HCT116 (cell line): ENCODE measurements around the gene ZCCHC2. TPM values are rescaled to one million over a fixed set of nuclear protein-coding genes. Genes with fewer than 3 reads are reported as not detected.

Experiments
- ATAC-seq: fragments of 200-7000 bp; cut with Tn5 transposase; 2 replicates; pipeline ENCODE4 v1.9.1; 2020; ENCODE audit warnings: mild to moderate bottlenecking, moderate library complexity
- BruUV-seq: library from RNA; stranded (reverse); fragments of 400-500 nt; replicated peaks from 2 replicates; lab custom pipeline; 2021; lab: Mats Ljungman, UMichigan
- CTCF ChIA-PET: fragments of 300-600 bp; sonication (Branson Sonifier 250); formaldehyde crosslinking; loops from one replicate; lab custom pipeline; 2021; ENCODE audit warnings: antibody characterized with exemption; lab: Charles Lee
- POLR2A ChIA-PET: fragments of 300-600, 350-600 bp; sonication (Branson Sonifier 250); formaldehyde crosslinking; loops from one replicate; lab custom pipeline; 2021; ENCODE audit warnings: antibody characterized with exemption; lab: Charles Lee
- RAD21 ChIA-PET, 2 experiments: fragments of 300-600 bp; sonication (Branson Sonifier 250); formaldehyde crosslinking; loops; one replicate each; lab custom pipeline; 2023; ENCODE audit warnings: low total read pairs in 2 of 2; ENCODE audit not compliant: uncharacterized antibody in 2 of 2, unreplicated experiment in 2 of 2, low non-redundant PET in 1 of 2; lab: Charles Lee
- DNase-seq: peaks from one replicate; pipeline ENCODE4 v3.0.0-alpha.2; 2010; ENCODE audit warnings: low read depth, low spot score
- H2AFZ ChIP-seq: fragments of 200-600 bp; shearing (Covaris generic), sonication (generic); 2 replicates; pipeline ENCODE4 v1.6.1; 2017; ENCODE audit warnings: low read depth, mixed run types, mixed read lengths, antibody characterized with exemption, low read length; ENCODE audit not compliant: poor library complexity, severe bottlenecking
- H3K27ac ChIP-seq: 2 replicates; pipeline ENCODE4 v1.5.1; 2012; ENCODE audit warnings: low read depth, low read length
- H3K27me3 ChIP-seq: fragments of 200-600 bp; sonication (generic); 2 replicates; pipeline ENCODE4 v1.6.1; 2016; ENCODE audit warnings: mixed run types, low read length, mixed read lengths; ENCODE audit not compliant: insufficient read depth
- H3K36me3 ChIP-seq, 2 experiments: fragments of 200-500 bp in 1 of 2; fragments of 200-600 bp in 1 of 2; sonication (Bioruptor generic) in 1 of 2; sonication (generic) in 1 of 2; 2 replicates each; pipeline versions ENCODE4 v1.5.1 to v1.6.1; 2014 to 2016; ENCODE audit warnings: low read length in 2 of 2, inconsistent platforms in 1 of 2, mixed read lengths in 1 of 2, mixed run types in 1 of 2; ENCODE audit not compliant: insufficient read depth in 2 of 2, control insufficient read depth in 1 of 2
- H3K4me1 ChIP-seq, 2 experiments: fragments of 200-600 bp in 1 of 2; sonication (generic) in 1 of 2; 2 replicates each; pipeline versions ENCODE4 v1.5.1 to v1.6.1; 2012 to 2017; ENCODE audit warnings: low read length in 2 of 2, inconsistent platforms in 1 of 2, mild to moderate bottlenecking in 1 of 2, mixed read lengths in 1 of 2, mixed run types in 1 of 2, moderate library complexity in 1 of 2; ENCODE audit not compliant: insufficient read depth in 2 of 2, control insufficient read depth in 1 of 2
- H3K4me2 ChIP-seq: fragments of 200-600 bp; sonication (generic); 2 replicates; pipeline ENCODE4 v1.6.1; 2017; ENCODE audit warnings: mixed run types, low read length, mixed read lengths
- H3K4me3 ChIP-seq, 2 experiments: fragments of 200-600 bp in 1 of 2; sonication (generic) in 1 of 2; replicated peaks in 1 of 2; 2 replicates each; pipeline ENCODE4 v1.5.1; 2011 to 2016; ENCODE audit warnings: low read length in 2 of 2, control low read depth in 1 of 2, low read depth in 1 of 2, mild to moderate bottlenecking in 1 of 2, mixed read lengths in 1 of 2, mixed run types in 1 of 2
- H3K79me2 ChIP-seq: fragments of 200-600 bp; sonication (generic); 2 replicates; pipeline ENCODE4 v1.6.1; 2017; ENCODE audit warnings: mild to moderate bottlenecking, mixed run types, low read length, moderate library complexity, mixed read lengths; ENCODE audit not compliant: insufficient read depth
- H3K9ac ChIP-seq: fragments of 200-600 bp; sonication (generic); 2 replicates; pipeline ENCODE4 v1.6.1; 2016; ENCODE audit warnings: low read length, mixed read lengths
- H3K9me2 ChIP-seq: fragments of 200-600 bp; sonication (generic), shearing (Covaris generic); 2 replicates; pipeline ENCODE4 v1.6.1; 2017; ENCODE audit warnings: mixed run types, mild to moderate bottlenecking, moderate library complexity; ENCODE audit not compliant: insufficient read depth
- H3K9me3 ChIP-seq, 2 experiments: fragments of 200-500 bp in 1 of 2; fragments of 200-600 bp in 1 of 2; sonication (Bioruptor generic) in 1 of 2; sonication (generic) in 1 of 2; 2 replicates each; pipeline ENCODE4 v1.6.1; 2014 to 2017; ENCODE audit warnings: low read length in 2 of 2, mixed read lengths in 2 of 2, inconsistent platforms in 1 of 2, low read depth in 1 of 2, mild to moderate bottlenecking in 1 of 2, mixed run types in 1 of 2, moderate library complexity in 1 of 2; ENCODE audit not compliant: control insufficient read depth in 1 of 2, insufficient read depth in 1 of 2
- H4K20me1 ChIP-seq: fragments of 200-600 bp; sonication (generic), shearing (Covaris generic); 2 replicates; pipeline ENCODE4 v1.6.1; 2017; ENCODE audit warnings: mixed run types, mild to moderate bottlenecking, moderate library complexity; ENCODE audit not compliant: insufficient read depth
- CBX3 ChIP-seq: IDR thresholded peaks from 2 replicates; pipeline ENCODE4 v1.6.1; 2012; ENCODE audit warnings: low read depth
- CEBPB ChIP-seq: IDR thresholded peaks from 2 replicates; pipeline ENCODE4 v1.6.1; 2012; ENCODE audit warnings: low read depth
- EGR1 ChIP-seq: IDR thresholded peaks from 2 replicates; pipeline ENCODE4 v1.6.1; 2012; ENCODE audit warnings: low read depth
- ELF1 ChIP-seq: IDR thresholded peaks from 2 replicates; pipeline ENCODE4 v1.6.1; 2012; ENCODE audit warnings: low read depth, borderline replicate concordance
- EZH2 ChIP-seq: fragments of 200-600 bp; sonication (generic); IDR thresholded peaks from 2 replicates; pipeline ENCODE4 v1.6.1; 2017; ENCODE audit warnings: antibody characterized with exemption, mixed run types
- EZH2phosphoT487 ChIP-seq: fragments of 200-600 bp; IDR thresholded peaks from 2 replicates; pipeline ENCODE4 v1.6.1; 2018; ENCODE audit warnings: antibody characterized with exemption, borderline replicate concordance
- FOSL1 ChIP-seq: IDR thresholded peaks from 2 replicates; pipeline ENCODE4 v1.6.1; 2012; ENCODE audit warnings: low read depth
- JUND ChIP-seq: IDR thresholded peaks from 2 replicates; pipeline ENCODE4 v1.6.1; 2012
- POLR2AphosphoS5 ChIP-seq: IDR thresholded peaks from 2 replicates; pipeline ENCODE4 v1.6.1; 2011; ENCODE audit warnings: mild to moderate bottlenecking, low read depth, low read length, moderate library complexity
- SIN3A ChIP-seq: IDR thresholded peaks from 2 replicates; pipeline ENCODE4 v1.6.1; 2012; ENCODE audit warnings: low read depth
- SP1 ChIP-seq: IDR thresholded peaks from 2 replicates; pipeline ENCODE4 v1.6.1; 2012; ENCODE audit warnings: low read depth
- SRF ChIP-seq: IDR thresholded peaks from 2 replicates; pipeline ENCODE4 v1.6.1; 2012; ENCODE audit warnings: low read depth
- TCF7L2 ChIP-seq: IDR thresholded peaks from 2 replicates; pipeline ENCODE4 v1.7.0; 2011; ENCODE audit warnings: borderline replicate concordance, inconsistent platforms; ENCODE audit not compliant: insufficient read depth, insufficient read length; ENCODE audit errors: extremely low read depth
- ZFX ChIP-seq: fragments of 450-650 bp; IDR thresholded peaks from 2 replicates; pipeline ENCODE4 v1.6.1; 2017
- ZNF274 ChIP-seq: fragments of 200-500 bp; sonication (Bioruptor generic); IDR thresholded peaks from 2 replicates; pipeline ENCODE4 v1.6.1; 2014; ENCODE audit warnings: mild to moderate bottlenecking, low read depth, low read length, inconsistent platforms
- intact Hi-C: fragments of 100-400 bp; cut with micrococcal nuclease; formaldehyde crosslinking; loops from 2 replicates; pipeline ENCODE4 v1.10.0; 2022
- total RNA-seq: library from RNA; stranded (reverse); gene quantifications from one replicate; pipeline ENCODE4 v1.2.1, GENCODE V29; 2021; ENCODE audit not compliant: unreplicated experiment
- TF ChIP-seq, protein P1 (sequence below): IDR thresholded peaks from 2 replicates; pipeline ENCODE4 v1.6.1; 2012; ENCODE audit warnings: low read depth
- TF ChIP-seq, protein P2 (sequence below): IDR thresholded peaks from 2 replicates; pipeline ENCODE4 v1.6.1; 2011; ENCODE audit warnings: mild to moderate bottlenecking, low read length, moderate library complexity; ENCODE audit not compliant: insufficient replicate concordance; ENCODE audit errors: extremely low read depth
- TF ChIP-seq, protein P3 (sequence below): IDR thresholded peaks from 2 replicates; pipeline ENCODE4 v1.6.1; 2012
- TF ChIP-seq, protein P4 (sequence below), 3 experiments: fragments of 200-600 bp in 1 of 3; sonication (generic) in 1 of 3; IDR thresholded peaks in 2 of 3; conservative IDR thresholded peaks in 1 of 3; 2 replicates each; pipeline ENCODE4 v1.5.1; 2012 to 2017; ENCODE audit warnings: low read depth in 2 of 3, low read length in 2 of 3, antibody characterized with exemption in 1 of 3, borderline replicate concordance in 1 of 3, control low read depth in 1 of 3, mild to moderate bottlenecking in 1 of 3, mixed read lengths in 1 of 3, mixed run types in 1 of 3, moderate library complexity in 1 of 3; ENCODE audit not compliant: insufficient read depth in 1 of 3
- TF ChIP-seq, protein P5 (sequence below): IDR thresholded peaks from 2 replicates; pipeline ENCODE4 v1.6.1; 2012

Gene ZCCHC2
- total RNA-seq, 1 experiment from 2014 or later: 17.7 TPM

DNA sequence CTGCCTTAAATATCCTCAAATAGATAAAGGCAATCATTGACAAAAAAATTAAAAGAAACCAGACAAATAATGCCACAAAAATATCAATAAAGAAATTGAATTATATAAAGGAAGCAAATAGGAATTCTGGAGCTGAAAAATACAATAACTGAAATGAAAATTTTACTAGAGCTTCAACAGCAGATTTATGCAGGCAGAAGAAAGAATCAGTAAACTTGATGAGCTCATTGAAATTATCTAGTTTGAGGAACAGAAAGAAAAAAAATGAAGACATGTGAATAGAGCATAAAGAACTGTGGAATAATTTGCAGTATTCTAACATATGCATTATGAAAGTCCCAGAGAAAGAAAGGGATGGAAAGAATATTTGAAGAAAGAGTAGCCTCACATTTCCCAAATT is 41.9 kb upstream of the ZCCHC2 start (continued):
- TF ChIP-seq, protein P1, sequence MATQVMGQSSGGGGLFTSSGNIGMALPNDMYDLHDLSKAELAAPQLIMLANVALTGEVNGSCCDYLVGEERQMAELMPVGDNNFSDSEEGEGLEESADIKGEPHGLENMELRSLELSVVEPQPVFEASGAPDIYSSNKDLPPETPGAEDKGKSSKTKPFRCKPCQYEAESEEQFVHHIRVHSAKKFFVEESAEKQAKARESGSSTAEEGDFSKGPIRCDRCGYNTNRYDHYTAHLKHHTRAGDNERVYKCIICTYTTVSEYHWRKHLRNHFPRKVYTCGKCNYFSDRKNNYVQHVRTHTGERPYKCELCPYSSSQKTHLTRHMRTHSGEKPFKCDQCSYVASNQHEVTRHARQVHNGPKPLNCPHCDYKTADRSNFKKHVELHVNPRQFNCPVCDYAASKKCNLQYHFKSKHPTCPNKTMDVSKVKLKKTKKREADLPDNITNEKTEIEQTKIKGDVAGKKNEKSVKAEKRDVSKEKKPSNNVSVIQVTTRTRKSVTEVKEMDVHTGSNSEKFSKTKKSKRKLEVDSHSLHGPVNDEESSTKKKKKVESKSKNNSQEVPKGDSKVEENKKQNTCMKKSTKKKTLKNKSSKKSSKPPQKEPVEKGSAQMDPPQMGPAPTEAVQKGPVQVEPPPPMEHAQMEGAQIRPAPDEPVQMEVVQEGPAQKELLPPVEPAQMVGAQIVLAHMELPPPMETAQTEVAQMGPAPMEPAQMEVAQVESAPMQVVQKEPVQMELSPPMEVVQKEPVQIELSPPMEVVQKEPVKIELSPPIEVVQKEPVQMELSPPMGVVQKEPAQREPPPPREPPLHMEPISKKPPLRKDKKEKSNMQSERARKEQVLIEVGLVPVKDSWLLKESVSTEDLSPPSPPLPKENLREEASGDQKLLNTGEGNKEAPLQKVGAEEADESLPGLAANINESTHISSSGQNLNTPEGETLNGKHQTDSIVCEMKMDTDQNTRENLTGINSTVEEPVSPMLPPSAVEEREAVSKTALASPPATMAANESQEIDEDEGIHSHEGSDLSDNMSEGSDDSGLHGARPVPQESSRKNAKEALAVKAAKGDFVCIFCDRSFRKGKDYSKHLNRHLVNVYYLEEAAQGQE: no peak

DNA sequence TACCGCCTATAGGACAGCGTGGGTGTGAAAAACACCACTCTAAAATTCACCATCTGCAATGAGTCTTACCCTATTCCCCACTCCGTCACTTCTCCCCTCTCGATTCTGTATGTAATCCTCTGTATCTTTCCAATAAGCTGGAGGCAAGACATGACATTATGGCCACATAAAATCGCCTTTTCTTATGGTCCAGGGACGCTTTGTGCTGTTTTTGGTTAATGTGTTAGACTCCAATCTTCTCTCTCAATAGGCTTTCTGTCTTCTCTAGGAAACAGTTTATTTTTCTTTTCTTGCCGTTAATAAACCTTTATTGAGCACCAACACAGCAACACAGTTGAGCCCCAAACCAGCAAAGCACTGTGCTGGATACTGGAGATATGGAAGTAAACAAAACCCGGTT is 37.9 kb upstream of the ZCCHC2 start:
- Histone ChIP-seq H3K4me2 (peak overlapping the region; percentile 75), H3K9me3 (peaks cover 0 to 9% of the 10 kb centered on the region in 2 experiments; a peak in 1 of 4 replicates), H3K27ac (no peak overlapping the region; the same call in 1 of the 2 replicates), H3K36me3 (no peaks in the 10 kb centered on the region), H3K9ac (no peak overlapping the region), H3K27me3 (no peaks in the 10 kb centered on the region), H3K79me2 (no peaks in the 10 kb centered on the region), H3K9me2 (no peaks in the 10 kb centered on the region), H4K20me1 (no peaks in the 10 kb centered on the region), H3K4me3 (peak overlapping the region in 1 of 2 experiments; percentile 48; a peak in 1 of 4 replicates), H3K4me1 (peaks cover 20 to 33% of the 10 kb centered on the region in 2 experiments), H2AFZ (peak overlapping the region; percentile 63)
- intact Hi-C loops: loop anchor here (5.0 to 10.0 kb wide), 2 partner anchors 33 to 840 kb away; no protein-coding TSS in a partner anchor
- ATAC-seq (no peak), DNase-seq (no peak)
- ChIA-PET CTCF (no interaction called here), POLR2A (no interaction called here), RAD21 (no interaction called here)
- no TSS peak for BruUV-seq
- TF ChIP-seq, protein P2, sequence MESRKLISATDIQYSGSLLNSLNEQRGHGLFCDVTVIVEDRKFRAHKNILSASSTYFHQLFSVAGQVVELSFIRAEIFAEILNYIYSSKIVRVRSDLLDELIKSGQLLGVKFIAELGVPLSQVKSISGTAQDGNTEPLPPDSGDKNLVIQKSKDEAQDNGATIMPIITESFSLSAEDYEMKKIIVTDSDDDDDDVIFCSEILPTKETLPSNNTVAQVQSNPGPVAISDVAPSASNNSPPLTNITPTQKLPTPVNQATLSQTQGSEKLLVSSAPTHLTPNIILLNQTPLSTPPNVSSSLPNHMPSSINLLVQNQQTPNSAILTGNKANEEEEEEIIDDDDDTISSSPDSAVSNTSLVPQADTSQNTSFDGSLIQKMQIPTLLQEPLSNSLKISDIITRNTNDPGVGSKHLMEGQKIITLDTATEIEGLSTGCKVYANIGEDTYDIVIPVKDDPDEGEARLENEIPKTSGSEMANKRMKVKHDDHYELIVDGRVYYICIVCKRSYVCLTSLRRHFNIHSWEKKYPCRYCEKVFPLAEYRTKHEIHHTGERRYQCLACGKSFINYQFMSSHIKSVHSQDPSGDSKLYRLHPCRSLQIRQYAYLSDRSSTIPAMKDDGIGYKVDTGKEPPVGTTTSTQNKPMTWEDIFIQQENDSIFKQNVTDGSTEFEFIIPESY: no peak
- TF ChIP-seq, protein P3, sequence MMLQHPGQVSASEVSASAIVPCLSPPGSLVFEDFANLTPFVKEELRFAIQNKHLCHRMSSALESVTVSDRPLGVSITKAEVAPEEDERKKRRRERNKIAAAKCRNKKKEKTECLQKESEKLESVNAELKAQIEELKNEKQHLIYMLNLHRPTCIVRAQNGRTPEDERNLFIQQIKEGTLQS: no peak
- TF ChIP-seq EZH2phosphoT487: no peak
- no peak for TF ChIP-seq CBX3
- no peak for TF ChIP-seq SIN3A
- TF ChIP-seq EGR1: no peak
- no peak for TF ChIP-seq POLR2AphosphoS5
- TF ChIP-seq, protein P4, sequence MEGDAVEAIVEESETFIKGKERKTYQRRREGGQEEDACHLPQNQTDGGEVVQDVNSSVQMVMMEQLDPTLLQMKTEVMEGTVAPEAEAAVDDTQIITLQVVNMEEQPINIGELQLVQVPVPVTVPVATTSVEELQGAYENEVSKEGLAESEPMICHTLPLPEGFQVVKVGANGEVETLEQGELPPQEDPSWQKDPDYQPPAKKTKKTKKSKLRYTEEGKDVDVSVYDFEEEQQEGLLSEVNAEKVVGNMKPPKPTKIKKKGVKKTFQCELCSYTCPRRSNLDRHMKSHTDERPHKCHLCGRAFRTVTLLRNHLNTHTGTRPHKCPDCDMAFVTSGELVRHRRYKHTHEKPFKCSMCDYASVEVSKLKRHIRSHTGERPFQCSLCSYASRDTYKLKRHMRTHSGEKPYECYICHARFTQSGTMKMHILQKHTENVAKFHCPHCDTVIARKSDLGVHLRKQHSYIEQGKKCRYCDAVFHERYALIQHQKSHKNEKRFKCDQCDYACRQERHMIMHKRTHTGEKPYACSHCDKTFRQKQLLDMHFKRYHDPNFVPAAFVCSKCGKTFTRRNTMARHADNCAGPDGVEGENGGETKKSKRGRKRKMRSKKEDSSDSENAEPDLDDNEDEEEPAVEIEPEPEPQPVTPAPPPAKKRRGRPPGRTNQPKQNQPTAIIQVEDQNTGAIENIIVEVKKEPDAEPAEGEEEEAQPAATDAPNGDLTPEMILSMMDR (IDR thresholded peaks at IDR 0.05 in 2 of 3, conservative IDR thresholded peaks at IDR 0.05 in 1 of 3; ENCODE audit: borderline replicate concordance in 1 of 3, insufficient read depth in 1 of 3, low read depth in 2 of 3, low read length in 2 of 3): no peak
- TF ChIP-seq TCF7L2: no peak
- TF ChIP-seq, protein P5, sequence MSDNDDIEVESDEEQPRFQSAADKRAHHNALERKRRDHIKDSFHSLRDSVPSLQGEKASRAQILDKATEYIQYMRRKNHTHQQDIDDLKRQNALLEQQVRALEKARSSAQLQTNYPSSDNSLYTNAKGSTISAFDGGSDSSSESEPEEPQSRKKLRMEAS: no peak
- no peak for TF ChIP-seq FOSL1
- no peak for TF ChIP-seq JUND
- TF ChIP-seq ZNF274: no peak
- TF ChIP-seq EZH2: no peak
- TF ChIP-seq ELF1: no peak
- TF ChIP-seq CEBPB: no peak
- TF ChIP-seq ZFX: no peak
- no peak for TF ChIP-seq SP1
- TF ChIP-seq SRF: no peak
